ENCODE data around the gene BOK.

Gene BOK

DNA sequence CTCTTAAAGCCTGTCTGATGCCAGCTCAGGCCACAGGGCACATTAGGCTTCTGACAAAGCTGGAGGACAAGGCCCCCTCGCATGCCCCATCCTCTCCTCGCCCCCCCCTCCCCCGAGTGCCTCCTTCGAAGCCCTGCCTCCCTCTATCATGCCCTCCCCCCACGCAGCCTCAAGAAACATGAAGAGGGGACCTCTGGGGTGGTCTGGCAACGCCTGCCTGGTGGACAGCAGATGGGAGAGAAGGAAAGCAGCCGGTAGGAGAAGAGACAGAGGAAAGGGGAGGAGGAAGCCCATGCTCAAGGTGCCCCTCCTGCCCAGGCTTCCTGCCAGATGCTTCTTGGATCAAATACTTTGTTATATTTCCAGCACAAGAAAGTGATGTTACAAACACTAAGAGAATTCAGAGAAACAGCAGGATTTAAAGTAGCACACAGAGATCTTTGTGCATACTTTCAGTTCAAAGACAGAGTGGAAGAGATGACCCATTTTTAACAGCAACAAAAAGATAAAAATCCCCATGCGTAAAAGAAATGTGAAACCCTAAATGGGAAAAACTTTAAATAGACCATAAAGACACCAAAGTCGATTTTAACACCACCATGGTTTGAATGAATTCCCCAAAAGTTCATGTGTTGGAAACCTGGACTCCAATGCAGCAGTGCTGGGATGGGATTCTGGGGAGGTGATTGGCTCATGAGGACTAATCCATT, 19.0 kb downstream of the BOK start:
- no peak for DNase-seq (ENCODE audit: low spot score)
- no peak for ATAC-seq (ENCODE audit: low read depth)
- no peak overlapping the region for H3K27ac ChIP-seq (ENCODE audit: poor library complexity, severe bottlenecking)
- no peaks in the 10 kb centered on the region for H3K9me3 ChIP-seq (ENCODE audit: severe bottlenecking)
- H3K36me3 ChIP-seq (ENCODE audit: low read depth), result 0 out of 2 replicates have a peak, but pooled peaks cover 6% of the 10 kb centered on the region
- TF ChIP-seq, protein P1, sequence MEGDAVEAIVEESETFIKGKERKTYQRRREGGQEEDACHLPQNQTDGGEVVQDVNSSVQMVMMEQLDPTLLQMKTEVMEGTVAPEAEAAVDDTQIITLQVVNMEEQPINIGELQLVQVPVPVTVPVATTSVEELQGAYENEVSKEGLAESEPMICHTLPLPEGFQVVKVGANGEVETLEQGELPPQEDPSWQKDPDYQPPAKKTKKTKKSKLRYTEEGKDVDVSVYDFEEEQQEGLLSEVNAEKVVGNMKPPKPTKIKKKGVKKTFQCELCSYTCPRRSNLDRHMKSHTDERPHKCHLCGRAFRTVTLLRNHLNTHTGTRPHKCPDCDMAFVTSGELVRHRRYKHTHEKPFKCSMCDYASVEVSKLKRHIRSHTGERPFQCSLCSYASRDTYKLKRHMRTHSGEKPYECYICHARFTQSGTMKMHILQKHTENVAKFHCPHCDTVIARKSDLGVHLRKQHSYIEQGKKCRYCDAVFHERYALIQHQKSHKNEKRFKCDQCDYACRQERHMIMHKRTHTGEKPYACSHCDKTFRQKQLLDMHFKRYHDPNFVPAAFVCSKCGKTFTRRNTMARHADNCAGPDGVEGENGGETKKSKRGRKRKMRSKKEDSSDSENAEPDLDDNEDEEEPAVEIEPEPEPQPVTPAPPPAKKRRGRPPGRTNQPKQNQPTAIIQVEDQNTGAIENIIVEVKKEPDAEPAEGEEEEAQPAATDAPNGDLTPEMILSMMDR (IDR thresholded peaks at IDR 0.05; ENCODE audit: poor library complexity, severe bottlenecking), result no peak
- no peak overlapping the region for H3K4me3 ChIP-seq (ENCODE audit: severe bottlenecking)
- H3K27me3 ChIP-seq (ENCODE audit: insufficient read depth, poor library complexity, severe bottlenecking), result no peaks in the 10 kb centered on the region
- no peaks in the 10 kb centered on the region for H3K4me1 ChIP-seq (ENCODE audit: insufficient read depth, poor library complexity, severe bottlenecking)

GRCh38 chr2:241579281-241579680, 20.7 kb downstream of the BOK start:
- no peaks in the 10 kb centered on the region for H3K27me3 ChIP-seq (ENCODE audit: insufficient read depth, poor library complexity, severe bottlenecking)
- H3K27ac ChIP-seq (ENCODE audit: poor library complexity, severe bottlenecking), result no peak overlapping the region
- no peak for DNase-seq (ENCODE audit: low spot score)
- H3K36me3 ChIP-seq (ENCODE audit: low read depth), result peaks cover 14% of the 10 kb centered on the region
- H3K4me1 ChIP-seq (ENCODE audit: insufficient read depth, poor library complexity, severe bottlenecking), result no peaks in the 10 kb centered on the region
- H3K4me3 ChIP-seq (ENCODE audit: severe bottlenecking), result no peak overlapping the region
- ATAC-seq (ENCODE audit: low read depth), result no peak
- no peaks in the 10 kb centered on the region for H3K9me3 ChIP-seq (ENCODE audit: severe bottlenecking)
- TF ChIP-seq, protein P1 (IDR thresholded peaks at IDR 0.05; ENCODE audit: poor library complexity, severe bottlenecking), result no peak

DNA sequence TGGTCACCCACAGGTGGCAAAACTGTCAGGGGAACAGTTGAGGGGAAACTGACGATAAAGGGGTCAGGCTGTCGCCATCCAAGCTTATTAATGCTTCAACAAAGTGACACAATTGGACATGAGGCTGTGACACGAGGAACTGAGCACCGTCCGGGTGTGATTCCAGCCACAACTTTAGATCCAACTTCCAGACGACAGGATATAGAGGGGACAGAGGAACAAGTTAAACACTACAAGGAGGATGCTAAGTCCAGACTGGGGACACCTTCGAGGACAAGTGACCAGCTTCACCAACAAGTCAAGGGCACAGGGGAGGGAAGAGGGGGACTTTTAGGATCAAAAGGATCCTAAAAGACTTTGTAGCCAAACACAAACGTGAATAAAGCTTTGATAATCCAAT, 23.8 kb downstream of the BOK start:
- no peaks in the 10 kb centered on the region for H3K4me1 ChIP-seq (ENCODE audit: insufficient read depth, poor library complexity, severe bottlenecking)
- TF ChIP-seq, protein P1 (IDR thresholded peaks at IDR 0.05; ENCODE audit: poor library complexity, severe bottlenecking), result no peak
- H3K27me3 ChIP-seq (ENCODE audit: insufficient read depth, poor library complexity, severe bottlenecking), result no peaks in the 10 kb centered on the region
- no peak for ATAC-seq (ENCODE audit: low read depth)
- peaks cover 9% of the 10 kb centered on the region for H3K9me3 ChIP-seq (ENCODE audit: severe bottlenecking)
- H3K4me3 ChIP-seq (ENCODE audit: severe bottlenecking), result no peak overlapping the region
- peaks cover 38% of the 10 kb centered on the region for H3K36me3 ChIP-seq (ENCODE audit: low read depth)
- no peak overlapping the region for H3K27ac ChIP-seq (ENCODE audit: poor library complexity, severe bottlenecking)
- no peak for DNase-seq (ENCODE audit: low spot score)

DNA sequence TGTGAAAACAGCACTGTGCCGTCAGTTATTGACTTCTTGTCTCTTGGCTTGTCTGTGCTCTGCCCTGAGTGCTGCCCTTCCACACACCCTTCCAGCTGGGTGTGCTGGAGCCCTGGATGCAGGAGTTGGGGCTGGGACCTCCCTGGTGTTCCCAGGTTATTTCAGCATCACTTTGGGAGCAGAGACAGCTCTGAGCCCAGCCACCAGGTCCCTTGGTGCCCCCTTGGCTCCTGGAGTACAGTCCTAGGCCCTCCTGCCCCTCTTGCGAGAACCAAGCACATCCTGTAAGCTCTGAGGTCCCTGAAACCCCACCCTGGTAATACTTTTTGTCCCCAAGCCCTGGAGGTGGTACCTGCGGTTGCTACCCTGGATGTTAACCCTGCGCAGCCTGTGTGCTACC, 24.3 kb downstream of the BOK start:
- Histone ChIP-seq H3K9me3 (ENCODE audit: severe bottlenecking) (peaks cover 9% of the 10 kb centered on the region), H3K27ac (ENCODE audit: poor library complexity, severe bottlenecking) (no peak overlapping the region), H3K4me3 (ENCODE audit: severe bottlenecking) (no peak overlapping the region), H3K27me3 (ENCODE audit: insufficient read depth, poor library complexity, severe bottlenecking) (no peaks in the 10 kb centered on the region), H3K4me1 (ENCODE audit: insufficient read depth, poor library complexity, severe bottlenecking) (no peaks in the 10 kb centered on the region), H3K36me3 (ENCODE audit: low read depth) (peaks cover 42% of the 10 kb centered on the region)
- ATAC-seq (ENCODE audit: low read depth), result no peak
- TF ChIP-seq, protein P1 (IDR thresholded peaks at IDR 0.05; ENCODE audit: poor library complexity, severe bottlenecking), result no peak
- no peak for DNase-seq (ENCODE audit: low spot score)

DNA sequence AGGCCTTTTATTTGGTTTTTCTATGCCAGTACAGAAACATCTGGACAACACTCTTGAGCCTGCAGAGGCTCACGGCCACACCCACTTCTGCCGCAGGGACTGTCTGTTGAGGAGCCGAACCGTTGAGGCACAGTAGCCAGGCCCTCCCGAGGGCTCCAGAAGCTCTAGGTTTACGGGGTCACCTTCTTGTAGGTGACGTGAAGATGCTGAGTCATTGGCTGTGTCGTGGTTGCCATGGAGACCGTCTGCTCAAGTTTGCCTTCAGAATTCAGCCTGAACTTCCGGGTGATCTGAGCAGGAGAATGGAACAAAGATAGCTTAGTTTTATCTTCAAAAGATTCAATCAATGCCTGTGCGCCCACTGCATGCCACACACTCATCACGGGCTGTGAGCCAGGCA, 25.9 kb downstream of the BOK start:
- Histone ChIP-seq H3K4me3 (ENCODE audit: severe bottlenecking) (no peak overlapping the region), H3K36me3 (ENCODE audit: low read depth) (peaks cover 51% of the 10 kb centered on the region), H3K27me3 (ENCODE audit: insufficient read depth, poor library complexity, severe bottlenecking) (no peaks in the 10 kb centered on the region), H3K9me3 (ENCODE audit: severe bottlenecking) (peaks cover 9% of the 10 kb centered on the region), H3K27ac (ENCODE audit: poor library complexity, severe bottlenecking) (no peak overlapping the region), H3K4me1 (ENCODE audit: insufficient read depth, poor library complexity, severe bottlenecking) (no peaks in the 10 kb centered on the region)
- ATAC-seq (ENCODE audit: low read depth) (no peak), DNase-seq (ENCODE audit: low spot score) (no peak)
- TF ChIP-seq, protein P1 (IDR thresholded peaks at IDR 0.05; ENCODE audit: poor library complexity, severe bottlenecking), result no peak

Measured in RWPE2 (cell line).